Tongue (tissue), 2 donors: Measurements from ENCODE around the gene ARL6IP5. TPM values are rescaled to one million over a fixed set of nuclear protein-coding genes. Genes with fewer than 3 reads are reported as not detected.

Experiments
- small RNA-seq: library from RNA; depleted of rRNA; stranded (forward); fragments of <200 nt; gene quantifications from one replicate; pipeline ENCODE3, GENCODE V24; 2014; ENCODE audit warnings: low replicate concordance
- total RNA-seq: library from RNA; depleted of rRNA; stranded (reverse); fragments of >200 nt; gene quantifications from one replicate; pipeline ENCODE4 v1.2.3, GENCODE V29; 2014

The ARL6IP5 gene
- total RNA-seq, 1 donor from 2014 or later = 115 TPM

Small RNAs within 50 kb of the gene (small RNA-seq; reads per million reads assigned to genes)
- gene MIR3136 = not detected

Other genes with a start within 250 kb of the ARL6IP5 start
- gene TAFA4, start 152.4 kb upstream of the ARL6IP5 start, total RNA-seq = 1.0 TPM
- 35.5 TPM for gene EOGT, start 71.3 kb upstream of the ARL6IP5 start, total RNA-seq
- 43.4 TPM for gene TMF1, start 32.6 kb upstream of the ARL6IP5 start, total RNA-seq
- 75.3 TPM for gene UBA3, start 4.6 kb upstream of the ARL6IP5 start, total RNA-seq
- 122 TPM for gene LMOD3, start 37.7 kb downstream of the ARL6IP5 start, total RNA-seq